HG03103 (cell line): Measurements from ENCODE around the gene PCIF1.
A peak's percentile ranks its signal among the peaks of the same experiment; 100 is the strongest.

Experiments
- ATAC-seq: cut with Tn5 transposase; IDR thresholded peaks from one replicate; pipeline ENCODE4 v1.9.1; 2021; ENCODE audit warnings: low read depth; ENCODE audit not compliant: unreplicated experiment

The PCIF1 gene

DNA sequence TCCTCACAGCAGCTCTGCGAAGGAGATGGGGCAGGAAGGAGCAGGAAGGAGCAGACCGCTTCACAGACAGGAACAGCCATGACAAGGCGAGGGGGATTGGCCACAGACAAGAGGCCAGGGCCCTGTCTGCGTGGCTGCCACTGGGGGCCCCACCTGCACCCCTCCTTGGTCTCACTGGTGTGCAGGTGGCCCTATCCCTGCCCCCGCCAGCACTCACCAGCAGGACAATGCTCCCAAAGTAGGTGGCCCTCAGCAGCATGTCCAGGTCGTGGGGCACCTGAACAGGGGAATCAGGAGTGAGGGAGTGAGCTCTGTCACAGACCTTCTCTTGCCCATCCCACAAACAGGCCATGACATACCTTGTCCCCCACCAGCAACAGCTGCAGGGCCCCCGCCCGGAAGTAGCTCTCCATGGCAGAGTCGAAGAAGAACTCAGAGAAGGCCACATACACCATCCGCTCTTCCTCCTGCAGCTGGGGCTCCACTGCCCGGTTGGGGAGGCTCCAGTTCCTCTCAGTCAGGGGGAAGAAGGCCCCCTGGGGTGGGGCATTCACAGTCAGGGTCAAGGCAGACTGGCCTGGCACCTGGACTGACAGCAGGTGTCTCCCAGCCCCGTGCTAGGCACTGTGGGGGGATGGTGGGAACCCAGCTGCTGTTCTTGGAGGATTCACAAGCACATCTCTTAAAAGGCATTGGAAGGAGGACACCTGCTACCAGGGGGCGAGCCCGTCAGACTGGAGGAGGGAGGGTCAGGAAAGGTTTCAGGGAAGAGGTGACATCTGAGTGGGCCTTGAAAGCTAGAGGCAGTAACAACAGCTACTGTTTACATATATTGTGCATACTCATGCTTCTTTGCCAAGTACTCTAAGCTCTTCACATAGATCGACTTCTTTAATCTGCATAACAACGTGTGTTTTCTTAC, 29.6 kb upstream of the PCIF1 start:
- no peak for ATAC-seq

- no peak for ATAC-seq
Measured at GRCh38 chr20:45905505-45906079, 28.9 kb upstream of the PCIF1 start.

DNA sequence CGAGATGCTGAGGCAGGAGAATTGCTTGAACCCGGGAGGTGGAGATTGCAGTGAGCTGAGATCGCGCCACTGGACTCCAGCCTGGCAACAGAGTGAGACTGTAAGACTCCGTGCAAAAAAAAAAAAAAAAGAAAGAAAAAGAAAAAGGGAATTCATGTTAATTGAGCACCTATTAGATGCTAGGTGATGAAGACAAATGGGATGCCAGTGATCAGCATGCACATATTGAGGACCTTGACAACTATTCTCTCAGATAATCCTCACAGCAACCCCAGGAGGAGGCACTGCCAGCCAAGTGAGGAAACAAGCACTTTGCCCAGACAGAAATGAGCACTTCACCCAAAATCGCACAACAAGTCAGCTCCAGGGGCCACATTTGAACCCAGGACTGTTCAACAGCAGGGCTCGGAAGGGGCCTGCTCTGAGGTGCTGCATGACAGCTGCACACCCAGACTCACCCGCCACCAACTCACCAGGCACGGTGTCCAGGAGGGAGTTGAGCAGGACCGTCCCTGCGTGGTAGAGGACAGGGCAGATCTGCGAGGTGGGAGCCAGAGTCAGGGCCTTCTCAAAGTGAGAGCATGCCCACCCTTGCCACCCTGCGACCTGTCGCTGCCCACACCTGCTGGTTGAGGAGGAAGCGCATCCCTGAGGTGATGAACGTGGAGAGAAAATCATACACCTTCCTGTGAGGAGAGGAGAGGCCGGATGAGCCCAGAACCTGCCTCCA, 27.1 kb upstream of the PCIF1 start:
- ATAC-seq, result no peak

- no peak for ATAC-seq
Measured at GRCh38 chr20:45908084-45908483, 26.4 kb upstream of the PCIF1 start.

GRCh38 chr20:45909336-45909808, 25.1 kb upstream of the PCIF1 start:
- ATAC-seq, result no peak

DNA sequence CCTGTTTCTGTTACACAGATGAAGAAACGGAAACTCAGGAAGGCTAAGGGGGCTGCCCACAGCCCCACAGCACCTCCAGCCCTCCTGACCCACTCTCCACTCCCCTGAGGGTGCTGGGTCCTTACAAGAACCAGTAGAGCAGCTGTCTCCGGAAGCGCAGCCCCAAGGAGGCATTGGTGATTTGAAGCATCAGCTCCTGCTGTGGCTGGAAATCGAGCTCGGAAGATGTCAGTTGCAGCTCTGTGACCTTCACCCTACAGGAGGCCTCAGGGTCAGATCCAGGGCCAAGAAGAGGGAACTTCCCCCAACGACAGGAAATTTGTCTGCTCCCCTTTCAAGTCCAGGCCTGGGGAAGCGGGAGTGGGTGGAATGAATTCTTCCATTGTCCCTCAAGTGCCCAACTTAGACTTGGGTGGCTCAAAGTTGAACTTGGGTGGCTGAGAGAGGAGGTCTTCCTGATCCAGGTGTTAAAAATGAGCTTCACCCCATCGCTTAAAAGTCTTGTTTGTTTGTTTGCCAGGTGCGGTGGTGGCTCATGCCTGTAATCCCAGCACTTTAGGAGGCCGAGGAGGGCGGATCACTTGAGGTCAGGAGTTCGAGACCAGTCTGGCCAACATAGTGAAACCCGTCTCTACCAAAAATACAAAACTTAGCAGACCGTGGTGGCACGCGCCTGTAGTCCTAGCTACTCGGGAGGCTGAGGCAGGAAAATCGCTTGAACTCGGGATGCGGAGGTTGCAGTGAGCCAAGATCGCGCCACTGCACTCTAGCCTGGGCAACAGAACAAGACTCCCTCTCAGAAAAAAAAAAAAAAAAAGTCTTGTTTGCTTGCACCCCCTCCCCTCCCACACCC, 24.4 kb upstream of the PCIF1 start:
- ATAC-seq, result no peak

DNA sequence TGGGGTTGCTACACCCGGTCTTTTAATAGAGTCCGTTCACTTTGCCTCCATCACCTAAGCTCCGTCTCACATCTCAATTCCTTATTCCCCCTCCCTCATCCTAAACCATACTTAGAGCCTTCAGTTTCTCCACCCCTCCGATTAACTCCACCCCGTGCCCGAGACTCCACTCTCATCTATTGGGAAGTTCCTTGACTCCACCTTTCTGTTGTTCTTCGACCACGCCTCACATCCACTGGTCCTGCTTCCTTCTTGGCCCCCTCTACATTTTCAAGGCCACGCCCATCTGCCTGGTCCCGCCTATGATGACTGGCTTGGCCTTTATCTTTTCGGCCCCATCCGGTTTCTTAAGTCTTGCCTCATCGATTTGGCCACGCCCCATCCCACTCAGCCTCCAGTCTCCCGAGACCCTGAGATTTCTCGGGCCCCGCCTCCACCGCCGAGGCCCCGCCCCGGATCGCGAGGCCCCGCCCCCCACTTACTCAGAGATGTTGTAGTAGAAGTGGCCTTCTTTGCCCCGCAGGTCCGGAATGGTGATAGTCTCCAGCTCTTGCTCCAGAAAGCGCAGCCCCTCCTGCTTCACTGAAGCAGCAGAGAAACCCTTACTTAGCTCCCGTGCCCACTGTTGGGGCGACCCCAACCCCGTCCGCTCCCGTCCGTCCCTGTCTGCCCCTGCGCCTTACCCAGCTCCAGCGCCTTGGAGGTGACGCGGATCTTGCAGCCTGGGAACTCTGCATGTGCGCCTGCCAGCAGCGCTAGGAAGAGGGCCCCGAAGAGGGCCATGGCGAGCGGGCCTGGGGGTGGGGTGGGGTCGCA, 23.6 kb upstream of the PCIF1 start:
- ATAC-seq, result peak; percentile 84

DNA sequence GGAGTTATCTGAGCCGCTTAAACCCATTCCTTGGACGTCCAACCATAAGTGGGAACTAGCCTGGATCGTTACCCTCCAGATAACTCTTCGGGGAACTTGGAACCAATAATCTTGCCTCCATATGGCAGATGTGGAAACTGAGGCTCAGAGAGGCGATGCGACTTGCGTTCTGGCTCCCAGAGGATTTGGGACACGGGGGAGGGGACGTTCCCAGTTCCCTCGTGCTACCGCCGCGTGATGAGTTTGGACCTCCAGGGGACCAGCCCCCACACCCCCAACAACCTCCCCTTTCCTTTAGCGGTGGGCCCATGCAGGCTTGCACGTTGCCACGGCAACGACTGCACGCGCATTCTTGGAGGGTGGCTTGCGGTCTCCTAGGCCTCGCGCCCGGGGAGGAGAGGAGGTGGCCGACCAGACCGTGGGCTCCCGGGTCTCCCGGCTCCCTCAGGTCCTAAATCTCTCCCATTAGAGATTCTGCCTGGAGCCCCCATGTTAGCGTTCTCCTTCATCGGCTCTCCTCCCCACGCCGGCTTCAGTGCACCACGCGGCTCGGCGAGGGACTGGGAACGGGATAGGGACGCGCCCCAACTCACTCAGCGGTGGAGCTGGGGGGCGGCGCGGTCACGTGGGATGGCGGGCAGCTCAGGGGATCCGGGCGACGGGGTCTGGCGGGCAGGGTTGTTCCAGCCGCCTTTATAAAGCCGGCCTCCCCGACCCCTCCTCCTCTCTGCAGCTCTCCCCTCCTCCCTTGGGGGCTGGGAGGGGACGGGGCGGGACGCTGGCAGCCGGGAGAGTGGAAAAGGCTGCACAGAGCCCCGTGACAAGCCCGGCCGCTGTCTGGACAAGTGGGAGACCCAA, 22.8 kb upstream of the PCIF1 start, which contains the start of gene PLTP:
TSS of gene PLTP (minus strand) at position 670 of the 858 bp plus-strand sequence. CDS start 703 bp downstream, outside the sequence.
- ATAC-seq, result no peak

- ATAC-seq, result no peak
Measured at GRCh38 chr20:45912344-45912682, 22.2 kb upstream of the PCIF1 start.

DNA sequence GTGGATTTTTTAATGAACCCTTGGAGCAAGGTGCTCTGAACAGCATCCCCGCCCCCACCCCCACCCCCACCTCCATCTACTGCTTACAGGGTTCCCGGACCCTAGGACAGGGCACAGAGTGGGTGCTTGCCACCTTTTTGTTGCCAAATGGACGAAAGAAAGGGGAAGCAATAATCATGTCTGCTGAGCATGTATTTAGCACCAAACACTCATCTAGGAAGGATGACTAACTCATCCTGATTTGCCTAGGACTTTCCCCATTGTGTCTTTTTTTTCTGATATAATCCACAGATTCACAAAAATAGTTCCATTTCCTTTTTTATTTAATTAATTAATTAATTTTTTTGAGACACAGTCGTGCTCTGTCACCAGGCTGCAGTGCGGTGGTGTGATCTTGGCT, 21.4 kb upstream of the PCIF1 start:
- no peak for ATAC-seq

- ATAC-seq, result no peak
Measured at GRCh38 chr20:45917790-45918141, 16.7 kb upstream of the PCIF1 start.

DNA sequence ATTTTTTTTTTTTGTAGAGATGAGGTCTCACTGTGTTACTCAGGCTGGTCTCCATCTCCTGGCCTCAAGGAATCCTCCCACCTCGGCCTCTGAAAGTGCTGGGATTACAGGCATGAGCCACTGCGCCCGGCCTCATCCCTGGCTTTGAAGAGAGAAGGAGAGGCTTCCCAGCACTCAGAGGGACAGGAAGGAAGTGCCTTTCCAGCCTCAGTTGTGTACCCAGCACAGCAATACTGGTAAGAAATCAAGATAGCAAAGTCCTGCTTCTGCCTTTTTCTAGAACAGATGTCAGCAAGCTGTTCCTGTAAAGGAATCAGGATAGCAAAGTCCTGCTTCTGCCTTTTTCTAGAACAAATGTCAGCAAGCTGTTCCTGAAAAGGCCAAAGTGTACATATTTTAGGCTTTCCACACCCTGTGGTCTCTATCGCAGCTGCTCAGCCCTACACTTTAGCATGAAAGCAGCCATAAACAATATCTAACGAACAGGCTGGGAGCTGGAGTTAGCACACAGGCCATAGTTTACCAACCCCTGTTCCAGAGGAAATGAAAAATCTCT, 16.2 kb upstream of the PCIF1 start:
- no peak for ATAC-seq

GRCh38 chr20:45918779-45919537, 15.5 kb upstream of the PCIF1 start:
- no peak for ATAC-seq

- ATAC-seq, result no peak
Measured at GRCh38 chr20:45919542-45920399, 14.7 kb upstream of the PCIF1 start.

DNA sequence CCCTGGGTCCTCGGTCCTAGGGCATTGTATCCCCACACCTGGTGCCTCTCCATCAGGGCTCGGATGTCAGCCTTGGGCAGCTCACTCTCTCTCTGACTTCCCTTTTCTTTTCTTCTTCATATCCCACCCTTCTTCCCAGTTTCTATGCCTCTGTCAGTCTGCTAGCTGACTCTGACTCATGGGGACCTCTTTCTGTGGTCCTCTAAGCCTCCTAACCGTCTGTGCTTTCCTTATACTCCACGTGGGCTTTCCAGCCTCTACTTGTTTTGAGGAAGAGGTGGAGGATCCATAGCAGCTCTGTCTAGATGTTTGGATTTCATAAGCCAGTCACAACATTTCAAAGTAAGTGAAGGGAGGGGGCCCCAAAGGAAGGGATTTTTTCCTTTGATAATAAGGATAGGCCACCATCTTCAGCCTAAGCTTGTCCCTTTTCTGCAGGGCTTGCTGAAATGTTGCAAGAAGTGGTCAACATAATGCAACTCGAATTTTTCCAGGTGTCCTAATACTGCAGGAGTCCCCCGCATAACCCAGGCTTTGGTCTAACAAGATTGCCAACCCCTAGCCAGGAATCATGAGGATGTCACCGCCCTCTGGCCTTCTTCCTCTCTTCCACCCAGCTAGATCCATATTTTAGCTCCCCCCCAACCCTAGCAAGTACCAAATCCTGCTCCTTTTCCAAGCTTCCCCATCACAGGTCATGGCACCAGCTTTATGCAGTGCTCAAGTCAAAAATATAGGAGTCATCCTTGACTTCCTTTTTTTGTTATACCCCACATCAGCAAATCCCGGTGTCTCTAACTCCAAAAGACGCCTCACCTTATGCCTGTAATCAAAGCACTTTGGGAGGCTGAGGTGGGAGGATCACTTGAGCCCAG, 13.8 kb upstream of the PCIF1 start:
- ATAC-seq, result no peak
